SK-N-SH treated with all-trans-retinoic acid at 6 μM for 48 hours (cell line): ENCODE measurements around the gene ZNF124.
"Not testable (repeated sequence)": the region's sequence is repeated elsewhere in the genome, so short reads cannot be mapped to it uniquely, and the experiment has no call there.

Experiments
- ATAC-seq: fragments of 200-7000 bp; cut with Tn5 transposase; 3 replicates; pipeline ENCODE4 v1.9.1; 2020; ENCODE audit warnings: mild to moderate bottlenecking, moderate library complexity
- ARNTL ChIP-seq: fragments of 450-650 bp; formaldehyde crosslinking; IDR thresholded peaks from 2 replicates; pipeline ENCODE4 v1.5.0; 2020; ENCODE audit warnings: low read depth, mild to moderate bottlenecking, moderate library complexity, borderline replicate concordance
- BACH2 ChIP-seq: fragments of 250-450 bp; sonication (Bioruptor Pico); IDR thresholded peaks from 2 replicates; pipeline ENCODE4 v1.9.0; 2021; ENCODE audit warnings: mild to moderate bottlenecking, borderline replicate concordance
- CSDC2 ChIP-seq: fragments of 250-450 bp; sonication (Bioruptor Pico); IDR thresholded peaks from 2 replicates; pipeline ENCODE4 v1.5.0; 2020; ENCODE audit warnings: mild to moderate bottlenecking, moderate library complexity
- ESRRG ChIP-seq: fragments of 250-450 bp; sonication (Bioruptor Pico); IDR thresholded peaks from 2 replicates; pipeline ENCODE4 v1.6.1; 2021; ENCODE audit warnings: mild to moderate bottlenecking
- GLIS3 ChIP-seq: fragments of 250-450 bp; sonication (Bioruptor Pico); IDR thresholded peaks from 2 replicates; pipeline ENCODE4 v1.5.0; 2020; ENCODE audit warnings: mild to moderate bottlenecking, moderate library complexity
- ISL1 ChIP-seq: fragments of 250-450 bp; sonication (Bioruptor Pico); IDR thresholded peaks from 2 replicates; pipeline ENCODE4 v2.1.2; 2022; ENCODE audit warnings: mild to moderate bottlenecking, moderate library complexity
- OSR1 ChIP-seq: fragments of 250-450 bp; sonication (Bioruptor Pico); IDR thresholded peaks from 2 replicates; pipeline ENCODE4 v1.8.0; 2022; ENCODE audit warnings: moderate library complexity, mild to moderate bottlenecking, inconsistent platforms
- PPARA ChIP-seq: fragments of 250-450 bp; sonication (Bioruptor Pico); IDR thresholded peaks from 2 replicates; pipeline ENCODE4 v1.5.0; 2020; ENCODE audit warnings: mild to moderate bottlenecking, borderline replicate concordance
- RARB ChIP-seq: fragments of 250-450 bp; sonication (Bioruptor Pico); IDR thresholded peaks from 2 replicates; pipeline ENCODE4 v1.8.0; 2021; ENCODE audit warnings: mild to moderate bottlenecking, moderate library complexity
- SNAI2 ChIP-seq: fragments of 250-450 bp; sonication (Bioruptor Pico); IDR thresholded peaks from 2 replicates; pipeline ENCODE4 v1.5.0; 2020; ENCODE audit warnings: mild to moderate bottlenecking, moderate library complexity
- TCF4 ChIP-seq: fragments of 250-450 bp; sonication (Bioruptor Pico); IDR thresholded peaks from 2 replicates; pipeline ENCODE4 v1.8.0; 2021; ENCODE audit warnings: mild to moderate bottlenecking, moderate library complexity, borderline replicate concordance
- TOX ChIP-seq: fragments of 250-450 bp; sonication (Bioruptor Pico); IDR thresholded peaks from 2 replicates; pipeline ENCODE4 v1.8.0; 2021; ENCODE audit warnings: mild to moderate bottlenecking, moderate library complexity, borderline replicate concordance
- ZC3H10 ChIP-seq: fragments of 250-450 bp; sonication (Bioruptor Pico); IDR thresholded peaks from 2 replicates; pipeline ENCODE4 v1.5.1; 2021; ENCODE audit warnings: mild to moderate bottlenecking, moderate library complexity
- ZNF565 ChIP-seq: fragments of 450-650 bp; formaldehyde crosslinking; conservative IDR thresholded peaks from 2 replicates; pipeline ENCODE4 v1.5.0; 2020; ENCODE audit warnings: low read depth, mild to moderate bottlenecking, moderate library complexity
- ZNF70 ChIP-seq: fragments of 450-650 bp; formaldehyde crosslinking; IDR thresholded peaks from 2 replicates; pipeline ENCODE4 v1.5.0; 2020; ENCODE audit warnings: mild to moderate bottlenecking, moderate library complexity
- TF ChIP-seq, protein P1 (sequence below): fragments of 250-450 bp; sonication (Bioruptor Pico); IDR thresholded peaks from 2 replicates; pipeline ENCODE4 v1.8.0; 2020; ENCODE audit warnings: mild to moderate bottlenecking, moderate library complexity, borderline replicate concordance
- TF ChIP-seq, protein P2 (sequence below): fragments of 250-450 bp; sonication (Bioruptor Pico); IDR thresholded peaks from 2 replicates; pipeline ENCODE4 v1.5.1; 2020; ENCODE audit warnings: low read depth, mild to moderate bottlenecking, moderate library complexity
- TF ChIP-seq, protein P3 (sequence below): fragments of 250-450 bp; sonication (Bioruptor Pico); IDR thresholded peaks from 2 replicates; pipeline ENCODE4 v1.8.0; 2021; ENCODE audit warnings: low read depth, mild to moderate bottlenecking, moderate library complexity, borderline replicate concordance
- TF ChIP-seq, protein P4 (sequence below): fragments of 250-450 bp; sonication (Bioruptor Pico); IDR thresholded peaks from 2 replicates; pipeline ENCODE4 v1.5.1; 2021; ENCODE audit warnings: mild to moderate bottlenecking, moderate library complexity
- TF ChIP-seq, protein P5 (sequence below): fragments of 250-450 bp; sonication (Bioruptor Pico); IDR thresholded peaks from 2 replicates; pipeline ENCODE4 v1.5.0; 2020; ENCODE audit warnings: mild to moderate bottlenecking, moderate library complexity

Gene ZNF124

DNA sequence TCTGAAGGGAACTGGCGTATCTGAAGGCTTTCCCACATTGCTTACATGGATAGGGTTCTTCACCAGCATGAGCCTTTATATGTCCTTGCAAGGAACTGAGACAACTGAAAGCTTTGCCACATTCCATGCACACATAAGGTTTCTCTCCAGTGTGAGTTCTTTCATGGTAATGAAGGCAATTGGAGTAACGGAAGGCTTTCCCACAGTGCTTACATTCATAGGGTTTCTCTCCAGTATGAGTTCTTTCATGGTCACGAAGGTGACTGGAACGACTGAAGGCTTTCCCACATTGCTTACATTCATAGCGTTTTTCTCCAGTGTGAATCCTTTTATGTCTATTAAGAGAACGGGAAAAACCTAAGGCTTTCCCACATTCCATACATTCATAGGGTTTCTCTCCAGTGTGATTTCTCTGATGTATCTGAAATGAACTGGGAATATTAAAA lies 15.0 kb downstream of the ZNF124 start:
- no peak for ATAC-seq
- TF ChIP-seq ESRRG (CRISPR knock-in tag) (no peak), ZNF565 (no peak), PPARA (CRISPR knock-in tag) (no peak), ZC3H10 (no peak), RARB (CRISPR knock-in tag) (no peak), OSR1 (no peak)
- TF ChIP-seq, protein P1, sequence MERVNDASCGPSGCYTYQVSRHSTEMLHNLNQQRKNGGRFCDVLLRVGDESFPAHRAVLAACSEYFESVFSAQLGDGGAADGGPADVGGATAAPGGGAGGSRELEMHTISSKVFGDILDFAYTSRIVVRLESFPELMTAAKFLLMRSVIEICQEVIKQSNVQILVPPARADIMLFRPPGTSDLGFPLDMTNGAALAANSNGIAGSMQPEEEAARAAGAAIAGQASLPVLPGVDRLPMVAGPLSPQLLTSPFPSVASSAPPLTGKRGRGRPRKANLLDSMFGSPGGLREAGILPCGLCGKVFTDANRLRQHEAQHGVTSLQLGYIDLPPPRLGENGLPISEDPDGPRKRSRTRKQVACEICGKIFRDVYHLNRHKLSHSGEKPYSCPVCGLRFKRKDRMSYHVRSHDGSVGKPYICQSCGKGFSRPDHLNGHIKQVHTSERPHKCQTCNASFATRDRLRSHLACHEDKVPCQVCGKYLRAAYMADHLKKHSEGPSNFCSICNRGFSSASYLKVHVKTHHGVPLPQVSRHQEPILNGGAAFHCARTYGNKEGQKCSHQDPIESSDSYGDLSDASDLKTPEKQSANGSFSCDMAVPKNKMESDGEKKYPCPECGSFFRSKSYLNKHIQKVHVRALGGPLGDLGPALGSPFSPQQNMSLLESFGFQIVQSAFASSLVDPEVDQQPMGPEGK (CRISPR knock-in tag) = no peak

DNA sequence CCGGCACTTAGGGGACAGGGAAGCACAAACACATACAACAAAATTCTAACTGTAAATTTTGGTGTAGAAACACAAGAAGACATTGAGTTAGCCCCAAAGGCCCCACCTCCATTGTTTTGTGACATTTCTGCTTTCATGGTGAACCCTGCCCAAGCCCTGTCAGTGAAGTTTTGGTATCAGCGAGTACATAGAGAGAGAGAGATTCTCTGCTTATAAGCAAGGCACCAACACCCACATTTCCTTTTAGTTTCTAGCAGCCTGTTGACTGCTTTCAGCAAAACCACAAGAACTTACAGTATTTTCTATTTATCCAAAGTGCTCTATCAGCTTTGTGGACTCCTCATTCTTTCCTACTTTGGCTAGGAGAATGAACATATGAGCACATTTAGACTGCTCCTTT lies 24.0 kb downstream of the ZNF124 start:
- TF ChIP-seq TOX = no peak
- no peak for ATAC-seq

DNA sequence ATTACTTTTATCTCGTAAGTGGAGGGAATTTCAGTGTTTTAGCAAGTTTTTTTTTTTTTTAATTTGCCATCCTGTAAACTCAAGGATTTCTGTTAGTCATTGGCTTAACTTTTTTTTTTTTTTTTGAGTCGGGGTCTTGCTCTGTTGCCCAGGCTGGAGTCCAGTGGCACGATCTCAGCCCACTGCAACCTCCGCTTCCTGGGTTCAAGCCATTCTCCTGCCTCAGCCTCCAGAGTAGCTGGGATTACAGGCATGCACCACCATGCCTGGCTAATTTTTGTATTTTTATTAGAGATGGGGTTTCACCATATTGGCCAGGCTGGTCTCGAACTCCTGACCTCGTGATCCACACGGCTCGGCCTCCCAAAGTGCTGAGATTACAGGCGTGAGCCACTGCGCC lies 24.7 kb downstream of the ZNF124 start:
- not testable (repeated sequence) for ATAC-seq

DNA sequence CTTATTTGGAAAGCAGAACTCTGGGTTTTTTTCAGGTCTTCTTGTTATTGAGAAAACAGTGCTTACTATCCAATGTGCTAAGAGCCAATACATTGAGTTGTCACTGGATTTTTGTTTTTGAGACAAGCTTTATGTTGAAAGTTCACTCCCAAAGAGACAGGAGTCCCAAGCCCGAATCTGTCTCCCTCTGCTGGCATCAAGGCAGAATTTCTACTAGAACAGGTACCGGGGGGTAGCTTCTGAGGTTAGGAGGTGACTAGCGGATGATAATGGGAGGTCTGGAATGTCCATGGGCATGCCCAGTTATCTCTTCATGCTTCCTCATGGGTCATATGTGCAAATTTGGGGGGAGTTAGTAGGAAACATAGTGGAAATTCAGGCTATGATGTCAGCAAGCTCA lies 25.1 kb downstream of the ZNF124 start:
- TF ChIP-seq TOX (no peak), GLIS3 (CRISPR knock-in tag) (no peak), CSDC2 (CRISPR knock-in tag) (no peak), ESRRG (CRISPR knock-in tag) (no peak), ZNF70 (CRISPR knock-in tag) (no peak), BACH2 (CRISPR knock-in tag) (no peak), ISL1 (CRISPR knock-in tag) (no peak)
- ATAC-seq = no peak

DNA sequence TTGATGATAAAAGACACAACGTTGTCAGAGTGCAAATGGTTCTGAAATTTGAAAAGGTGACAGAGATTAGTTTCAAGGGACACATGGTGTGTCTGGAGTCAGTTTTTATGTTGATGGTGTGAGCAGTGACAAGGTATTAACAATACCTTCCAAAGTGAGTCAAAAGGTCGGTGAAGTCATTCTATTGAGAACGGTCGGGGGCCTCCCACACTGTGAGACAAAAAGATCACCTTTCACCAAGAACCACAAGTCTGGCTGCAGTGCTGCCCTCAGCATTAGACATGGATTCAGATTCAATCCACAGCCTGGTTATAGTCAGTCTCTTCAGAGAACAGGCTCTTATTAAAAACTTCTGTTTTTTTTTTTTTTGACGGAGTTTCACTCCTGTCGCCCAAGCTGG lies 26.5 kb downstream of the ZNF124 start:
- no peak for TF ChIP-seq CSDC2 (CRISPR knock-in tag)
- TF ChIP-seq, protein P2, sequence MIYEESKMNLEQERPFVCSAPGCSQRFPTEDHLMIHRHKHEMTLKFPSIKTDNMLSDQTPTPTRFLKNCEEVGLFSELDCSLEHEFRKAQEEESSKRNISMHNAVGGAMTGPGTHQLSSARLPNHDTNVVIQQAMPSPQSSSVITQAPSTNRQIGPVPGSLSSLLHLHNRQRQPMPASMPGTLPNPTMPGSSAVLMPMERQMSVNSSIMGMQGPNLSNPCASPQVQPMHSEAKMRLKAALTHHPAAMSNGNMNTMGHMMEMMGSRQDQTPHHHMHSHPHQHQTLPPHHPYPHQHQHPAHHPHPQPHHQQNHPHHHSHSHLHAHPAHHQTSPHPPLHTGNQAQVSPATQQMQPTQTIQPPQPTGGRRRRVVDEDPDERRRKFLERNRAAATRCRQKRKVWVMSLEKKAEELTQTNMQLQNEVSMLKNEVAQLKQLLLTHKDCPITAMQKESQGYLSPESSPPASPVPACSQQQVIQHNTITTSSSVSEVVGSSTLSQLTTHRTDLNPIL (CRISPR knock-in tag) = no peak
- no peak for TF ChIP-seq ARNTL
- no peak for TF ChIP-seq ISL1 (CRISPR knock-in tag)
- TF ChIP-seq ZNF70 (CRISPR knock-in tag) = no peak
- no peak for TF ChIP-seq BACH2 (CRISPR knock-in tag)
- TF ChIP-seq TCF4 = no peak
- TF ChIP-seq TOX = no peak
- no peak for TF ChIP-seq ZC3H10
- TF ChIP-seq RARB (CRISPR knock-in tag) = no peak
- TF ChIP-seq, protein P3, sequence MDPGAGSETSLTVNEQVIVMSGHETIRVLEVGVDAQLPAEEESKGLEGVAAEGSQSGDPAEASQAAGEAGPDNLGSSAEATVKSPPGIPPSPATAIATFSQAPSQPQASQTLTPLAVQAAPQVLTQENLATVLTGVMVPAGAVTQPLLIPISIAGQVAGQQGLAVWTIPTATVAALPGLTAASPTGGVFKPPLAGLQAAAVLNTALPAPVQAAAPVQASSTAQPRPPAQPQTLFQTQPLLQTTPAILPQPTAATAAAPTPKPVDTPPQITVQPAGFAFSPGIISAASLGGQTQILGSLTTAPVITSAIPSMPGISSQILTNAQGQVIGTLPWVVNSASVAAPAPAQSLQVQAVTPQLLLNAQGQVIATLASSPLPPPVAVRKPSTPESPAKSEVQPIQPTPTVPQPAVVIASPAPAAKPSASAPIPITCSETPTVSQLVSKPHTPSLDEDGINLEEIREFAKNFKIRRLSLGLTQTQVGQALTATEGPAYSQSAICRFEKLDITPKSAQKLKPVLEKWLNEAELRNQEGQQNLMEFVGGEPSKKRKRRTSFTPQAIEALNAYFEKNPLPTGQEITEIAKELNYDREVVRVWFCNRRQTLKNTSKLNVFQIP = no peak
- no peak for TF ChIP-seq SNAI2 (CRISPR knock-in tag)
- TF ChIP-seq, protein P1 (CRISPR knock-in tag) = no peak
- TF ChIP-seq, protein P4, sequence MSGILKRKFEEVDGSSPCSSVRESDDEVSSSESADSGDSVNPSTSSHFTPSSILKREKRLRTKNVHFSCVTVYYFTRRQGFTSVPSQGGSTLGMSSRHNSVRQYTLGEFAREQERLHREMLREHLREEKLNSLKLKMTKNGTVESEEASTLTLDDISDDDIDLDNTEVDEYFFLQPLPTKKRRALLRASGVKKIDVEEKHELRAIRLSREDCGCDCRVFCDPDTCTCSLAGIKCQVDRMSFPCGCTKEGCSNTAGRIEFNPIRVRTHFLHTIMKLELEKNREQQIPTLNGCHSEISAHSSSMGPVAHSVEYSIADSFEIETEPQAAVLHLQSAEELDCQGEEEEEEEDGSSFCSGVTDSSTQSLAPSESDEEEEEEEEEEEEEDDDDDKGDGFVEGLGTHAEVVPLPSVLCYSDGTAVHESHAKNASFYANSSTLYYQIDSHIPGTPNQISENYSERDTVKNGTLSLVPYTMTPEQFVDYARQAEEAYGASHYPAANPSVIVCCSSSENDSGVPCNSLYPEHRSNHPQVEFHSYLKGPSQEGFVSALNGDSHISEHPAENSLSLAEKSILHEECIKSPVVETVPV (CRISPR knock-in tag) = no peak
- no peak for TF ChIP-seq ESRRG (CRISPR knock-in tag)
- no peak for TF ChIP-seq PPARA (CRISPR knock-in tag)
- TF ChIP-seq, protein P5, sequence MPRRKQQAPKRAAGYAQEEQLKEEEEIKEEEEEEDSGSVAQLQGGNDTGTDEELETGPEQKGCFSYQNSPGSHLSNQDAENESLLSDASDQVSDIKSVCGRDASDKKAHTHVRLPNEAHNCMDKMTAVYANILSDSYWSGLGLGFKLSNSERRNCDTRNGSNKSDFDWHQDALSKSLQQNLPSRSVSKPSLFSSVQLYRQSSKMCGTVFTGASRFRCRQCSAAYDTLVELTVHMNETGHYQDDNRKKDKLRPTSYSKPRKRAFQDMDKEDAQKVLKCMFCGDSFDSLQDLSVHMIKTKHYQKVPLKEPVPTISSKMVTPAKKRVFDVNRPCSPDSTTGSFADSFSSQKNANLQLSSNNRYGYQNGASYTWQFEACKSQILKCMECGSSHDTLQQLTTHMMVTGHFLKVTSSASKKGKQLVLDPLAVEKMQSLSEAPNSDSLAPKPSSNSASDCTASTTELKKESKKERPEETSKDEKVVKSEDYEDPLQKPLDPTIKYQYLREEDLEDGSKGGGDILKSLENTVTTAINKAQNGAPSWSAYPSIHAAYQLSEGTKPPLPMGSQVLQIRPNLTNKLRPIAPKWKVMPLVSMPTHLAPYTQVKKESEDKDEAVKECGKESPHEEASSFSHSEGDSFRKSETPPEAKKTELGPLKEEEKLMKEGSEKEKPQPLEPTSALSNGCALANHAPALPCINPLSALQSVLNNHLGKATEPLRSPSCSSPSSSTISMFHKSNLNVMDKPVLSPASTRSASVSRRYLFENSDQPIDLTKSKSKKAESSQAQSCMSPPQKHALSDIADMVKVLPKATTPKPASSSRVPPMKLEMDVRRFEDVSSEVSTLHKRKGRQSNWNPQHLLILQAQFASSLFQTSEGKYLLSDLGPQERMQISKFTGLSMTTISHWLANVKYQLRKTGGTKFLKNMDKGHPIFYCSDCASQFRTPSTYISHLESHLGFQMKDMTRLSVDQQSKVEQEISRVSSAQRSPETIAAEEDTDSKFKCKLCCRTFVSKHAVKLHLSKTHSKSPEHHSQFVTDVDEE = no peak
- ATAC-seq = no peak

DNA sequence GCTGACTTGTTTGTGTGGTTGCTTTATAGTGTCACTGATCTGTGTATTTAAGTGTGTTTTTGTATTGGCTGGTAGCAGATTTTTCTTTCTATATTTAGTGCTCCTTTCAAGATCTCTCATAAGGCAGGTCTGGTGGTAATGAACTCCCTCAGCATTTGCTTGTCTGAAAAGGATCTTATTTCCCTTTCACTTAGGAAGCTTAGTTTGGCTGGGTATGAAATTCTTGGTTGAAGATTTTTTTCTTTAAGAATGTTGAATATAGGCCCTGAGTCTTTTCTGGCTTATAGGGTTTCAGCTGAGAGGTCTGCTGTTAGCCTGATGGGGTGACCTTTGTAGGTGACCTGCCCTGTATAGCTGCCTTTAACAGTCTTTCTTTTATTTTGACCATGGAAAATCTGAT lies 32.3 kb downstream of the ZNF124 start:
- not testable (repeated sequence) for ATAC-seq
